Activated CD4-positive, alpha-beta memory T cell treated with anti-CD3 and anti-CD28 coated beads, Interleukin-2, amount 10 ng/mL, durations not matched to agents 7 days and 5 days (primary cell): ENCODE measurements around the gene N4BP3. TPM values are rescaled to one million over a fixed set of nuclear protein-coding genes. Genes with fewer than 3 reads are reported as not detected.

Source experiments
- CTCF ChIA-PET: fragments of 350-600 bp; sonication (Branson Sonifier 250); formaldehyde crosslinking; loops from one replicate; lab custom pipeline; 2021; ENCODE audit warnings: antibody characterized with exemption, inconsistent platforms; lab: Charles Lee
- POLR2A ChIA-PET: fragments of 350-600 bp; sonication (Branson Sonifier 250); formaldehyde crosslinking; loops from one replicate; lab custom pipeline; 2021; ENCODE audit warnings: antibody characterized with exemption; lab: Charles Lee
- DNase-seq: peaks from one replicate; pipeline ENCODE4 v3.0.0-alpha.2; 2020
- H3K27ac Mint-ChIP-seq: one replicate; pipeline ENCODE4 v1.8.0; 2021; ENCODE audit warnings: mild to moderate bottlenecking, mixed read lengths
- H3K27me3 Mint-ChIP-seq: one replicate; pipeline ENCODE4 v1.8.0; 2021; ENCODE audit warnings: mixed read lengths
- H3K36me3 Mint-ChIP-seq: one replicate; pipeline ENCODE4 v1.8.0; 2021; ENCODE audit warnings: low read depth, mixed read lengths
- H3K4me1 Mint-ChIP-seq: one replicate; pipeline ENCODE4 v1.8.0; 2021; ENCODE audit warnings: mixed read lengths
- H3K4me3 Mint-ChIP-seq: one replicate; pipeline ENCODE4 v1.8.0; 2021; ENCODE audit warnings: mild to moderate bottlenecking, mixed read lengths
- H3K9me3 Mint-ChIP-seq: one replicate; pipeline ENCODE4 v1.8.0; 2021; ENCODE audit warnings: mixed read lengths
- total RNA-seq, 2 experiments: library from RNA; stranded (reverse); gene quantifications; one replicate each; pipeline ENCODE4 v1.2.3, GENCODE V29; 2021

N4BP3 gene
- total RNA-seq, 2 experiments from 2014 or later, result 4.3 to 4.4 TPM

GRCh38 chr5:178116143-178116885, 3.0 kb downstream of the N4BP3 start:
- Mint-ChIP-seq H3K4me3 (peak overlapping the region; percentile 40), H3K4me1 (peaks cover 41% of the 10 kb centered on the region), H3K27me3 (peaks cover 37% of the 10 kb centered on the region), H3K27ac (peak overlapping the region; percentile 4), H3K36me3 (no peaks in the 10 kb centered on the region), H3K9me3 (no peaks in the 10 kb centered on the region)
- DNase-seq, result peak; percentile 75
- POLR2A ChIA-PET, result interaction anchor here (0.8 to 1.7 kb wide), 4 partner anchors 13 to 88 kb away, joined by 3 to 10 read pairs (median 6); partner anchors contain the start of genes HNRNPAB and RMND5B
- CTCF ChIA-PET, result interaction anchor here (1.2 to 1.4 kb wide), 2 partner anchors 27 to 37 kb away, joined by 3 to 4 read pairs; partner anchors contain the start of gene NHP2

- POLR2A ChIA-PET, result interaction anchor here (0.7 to 1.4 kb wide), 2 partner anchors 19 to 35 kb away, joined by 3 read pairs; partner anchors contain the start of gene NHP2
- peaks cover 36% of the 10 kb centered on the region for H3K4me1 Mint-ChIP-seq
Measured at GRCh38 chr5:178117923-178118701, 4.8 kb downstream of the N4BP3 start.

GRCh38 chr5:178119915-178120606, 6.7 kb downstream of the N4BP3 start:
- Mint-ChIP-seq H3K4me1 (peaks cover 26% of the 10 kb centered on the region), H3K27me3 (peaks cover 13% of the 10 kb centered on the region), H3K27ac (no peak overlapping the region), H3K36me3 (no peaks in the 10 kb centered on the region), H3K9me3 (no peaks in the 10 kb centered on the region), H3K4me3 (no peak overlapping the region)
- CTCF ChIA-PET, result interaction anchor here (0.5 to 4.1 kb wide), 22 partner anchors 9 to 115 kb away, joined by 3 to 35 read pairs (median 4); partner anchors contain the start of genes NHP2 and RMND5B
- POLR2A ChIA-PET, result interaction anchor here (1.4 to 3.2 kb wide), 4 partner anchors 11 to 84 kb away, joined by 4 to 24 read pairs (median 7); partner anchors contain the start of genes HNRNPAB, NHP2 and RMND5B
- no peak for DNase-seq

More at GRCh38 chr5:178117923-178118701, 4.8 kb downstream of the N4BP3 start:
- DNase-seq, result no peak
- H3K27me3 Mint-ChIP-seq, result peaks cover 23% of the 10 kb centered on the region
- CTCF ChIA-PET, result no interaction called here
- no peaks in the 10 kb centered on the region for H3K9me3 Mint-ChIP-seq
- no peaks in the 10 kb centered on the region for H3K36me3 Mint-ChIP-seq
- H3K27ac Mint-ChIP-seq, result no peak overlapping the region
- no peak overlapping the region for H3K4me3 Mint-ChIP-seq

- no peaks in the 10 kb centered on the region for H3K9me3 Mint-ChIP-seq
- ChIA-PET POLR2A (interaction anchor here (0.6 to 3.2 kb wide), 5 partner anchors 11 to 417 kb away, joined by 3 to 24 read pairs (median 7); partner anchors contain the start of genes HNRNPAB, NHP2 and RMND5B), CTCF (interaction anchor here (0.5 to 4.1 kb wide), 27 partner anchors 8 to 114 kb away, joined by 3 to 35 read pairs (median 5); partner anchors contain the start of genes NHP2 and RMND5B)
- H3K27me3 Mint-ChIP-seq, result peaks cover 9% of the 10 kb centered on the region
- H3K36me3 Mint-ChIP-seq, result no peaks in the 10 kb centered on the region
- H3K27ac Mint-ChIP-seq, result no peak overlapping the region
- no peak overlapping the region for H3K4me3 Mint-ChIP-seq
- H3K4me1 Mint-ChIP-seq, result peaks cover 21% of the 10 kb centered on the region
- DNase-seq, result peak; percentile 86
Measured at GRCh38 chr5:178120607-178121357, 7.5 kb downstream of the N4BP3 start.

- Mint-ChIP-seq H3K9me3 (no peaks in the 10 kb centered on the region), H3K4me3 (no peak overlapping the region), H3K27ac (no peak overlapping the region), H3K27me3 (peaks cover 4% of the 10 kb centered on the region), H3K4me1 (peaks cover 15% of the 10 kb centered on the region), H3K36me3 (no peaks in the 10 kb centered on the region)
- ChIA-PET CTCF (interaction anchor here (0.5 to 4.1 kb wide), 25 partner anchors 8 to 109 kb away, joined by 3 to 35 read pairs (median 5); partner anchors contain the start of genes NHP2 and RMND5B), POLR2A (interaction anchor here (0.6 to 3.2 kb wide), 5 partner anchors 10 to 417 kb away, joined by 3 to 24 read pairs (median 7); partner anchors contain the start of genes HNRNPAB, NHP2 and RMND5B)
- DNase-seq, result no peak
Measured at GRCh38 chr5:178121391-178122276, 8.3 kb downstream of the N4BP3 start.

GRCh38 chr5:178122346-178122745, 9.0 kb downstream of the N4BP3 start:
- DNase-seq, result no peak
- POLR2A ChIA-PET, result interaction anchor here (3.2 kb wide), 1 partner anchor 9 kb away, joined by 24 read pairs; the partner anchor contains the start of gene RMND5B
- H3K9me3 Mint-ChIP-seq, result no peaks in the 10 kb centered on the region
- no peaks in the 10 kb centered on the region for H3K27me3 Mint-ChIP-seq
- H3K27ac Mint-ChIP-seq, result no peak overlapping the region
- CTCF ChIA-PET, result interaction anchor here (1.1 to 4.1 kb wide), 5 partner anchors 12 to 46 kb away, joined by 3 to 35 read pairs (median 13); partner anchors contain the start of gene NHP2
- no peaks in the 10 kb centered on the region for H3K36me3 Mint-ChIP-seq
- H3K4me3 Mint-ChIP-seq, result no peak overlapping the region
- peaks cover 9% of the 10 kb centered on the region for H3K4me1 Mint-ChIP-seq

- ChIA-PET CTCF (interaction anchor here (1.1 to 4.1 kb wide), 2 partner anchors 30 to 47 kb away, joined by 3 to 25 read pairs; partner anchors contain the start of gene NHP2), POLR2A (interaction anchor here (1.4 to 3.2 kb wide), 2 partner anchors 8 to 22 kb away, joined by 3 to 24 read pairs; partner anchors contain the start of gene RMND5B)
- Mint-ChIP-seq H3K27ac (peak overlapping the region; percentile 10), H3K4me1 (peaks cover 9% of the 10 kb centered on the region), H3K9me3 (no peaks in the 10 kb centered on the region), H3K4me3 (no peak overlapping the region), H3K27me3 (peaks cover 2% of the 10 kb centered on the region), H3K36me3 (no peaks in the 10 kb centered on the region)
- no peak for DNase-seq
Measured at GRCh38 chr5:178123094-178123965, 10.0 kb downstream of the N4BP3 start.

- Mint-ChIP-seq H3K36me3 (no peaks in the 10 kb centered on the region), H3K27ac (peak overlapping the region; percentile 10), H3K27me3 (peaks cover 2% of the 10 kb centered on the region), H3K4me3 (no peak overlapping the region), H3K9me3 (no peaks in the 10 kb centered on the region), H3K4me1 (peaks cover 9% of the 10 kb centered on the region)
- ChIA-PET CTCF (no interaction called here), POLR2A (interaction anchor here (1.4 to 1.7 kb wide), 2 partner anchors 10 to 21 kb away, joined by 3 to 4 read pairs; partner anchors contain the start of gene N4BP3)
- no peak for DNase-seq
Measured at GRCh38 chr5:178123966-178124925, 10.9 kb downstream of the N4BP3 start.

GRCh38 chr5:178125253-178125906, 12.0 kb downstream of the N4BP3 start:
- no peak for DNase-seq
- Mint-ChIP-seq H3K36me3 (no peaks in the 10 kb centered on the region), H3K4me1 (peaks cover 12% of the 10 kb centered on the region), H3K27ac (no peak overlapping the region), H3K4me3 (no peak overlapping the region), H3K27me3 (peaks cover 2% of the 10 kb centered on the region), H3K9me3 (no peaks in the 10 kb centered on the region)
- ChIA-PET POLR2A (interaction anchor here (1.7 kb wide), 1 partner anchor 12 kb away, joined by 4 read pairs; the partner anchor contains the start of gene N4BP3), CTCF (no interaction called here)
